H1 (cell line): ENCODE measurements around the gene ARHGAP5. TPM values are rescaled to one million over a fixed set of nuclear protein-coding genes. Genes with fewer than 3 reads are reported as not detected.

Source experiments
- CTCF ChIA-PET: fragments of 300-600 bp; sonication (Branson Sonifier 250); formaldehyde crosslinking; loops from one replicate; lab custom pipeline; 2021; ENCODE audit not compliant: partially characterized antibody; lab: Charles Lee
- POLR2A ChIA-PET: fragments of 300-600 bp; sonication (Branson Sonifier 250); formaldehyde crosslinking; loops from one replicate; lab custom pipeline; 2021; ENCODE audit warnings: inconsistent platforms; ENCODE audit not compliant: partially characterized antibody; lab: Charles Lee
- DNase-seq, 2 experiments: peaks; one replicate each; pipeline versions ENCODE4 v3.0.0 to v3.0.0-alpha.2; 2010 to 2022; ENCODE audit warnings: low spot score in 2 of 2, low read depth in 1 of 2, mixed read lengths in 1 of 2
- FAIRE-seq: peaks from 2 replicates; lab custom pipeline; 2011; peaks lifted over from hg19 to GRCh38; lab: Jason Lieb, UNC
- H2AFZ ChIP-seq: 2 replicates; pipeline ENCODE4 v1.8.1; 2012; ENCODE audit warnings: low read length, inconsistent platforms
- H2AK5ac ChIP-seq: 2 replicates; pipeline ENCODE4 v1.6.1; 2013; ENCODE audit warnings: low read depth, low read length
- H2BK120ac ChIP-seq: replicated peaks from 2 replicates; pipeline ENCODE3; 2013; ENCODE audit warnings: low read depth, low read length, inconsistent platforms
- H2BK12ac ChIP-seq: 2 replicates; pipeline ENCODE4 v1.6.1; 2013; ENCODE audit warnings: low read depth, low read length
- H2BK15ac ChIP-seq: 2 replicates; pipeline ENCODE4 v1.6.1; 2013; ENCODE audit warnings: low read length
- H2BK20ac ChIP-seq: 2 replicates; pipeline ENCODE4 v1.6.1; 2013; ENCODE audit warnings: low read length
- H2BK5ac ChIP-seq: 2 replicates; pipeline ENCODE4 v1.6.1; 2013; ENCODE audit warnings: low read depth, low read length
- H3K14ac ChIP-seq: 2 replicates; pipeline ENCODE4 v1.6.1; 2013; ENCODE audit warnings: inconsistent platforms; ENCODE audit not compliant: insufficient read length
- H3K18ac ChIP-seq: 2 replicates; pipeline ENCODE4 v1.6.1; 2013; ENCODE audit warnings: low read length; ENCODE audit errors: extremely low read depth
- H3K23ac ChIP-seq: 2 replicates; pipeline ENCODE4 v1.6.1; 2013; ENCODE audit warnings: inconsistent platforms; ENCODE audit not compliant: insufficient read length
- H3K23me2 ChIP-seq: 2 replicates; pipeline ENCODE4 v1.6.1; 2013; ENCODE audit warnings: low read depth, low read length
- H3K27ac ChIP-seq: 2 replicates; pipeline ENCODE4 v1.6.1; 2011; ENCODE audit warnings: low read depth, low read length, inconsistent platforms
- H3K27me3 ChIP-seq, 4 experiments: replicated peaks in 1 of 4; 1 replicate in 1 of 4; 2 replicates in 3 of 4; pipeline versions ENCODE4 v1.6.1 to v1.8.1; 2011 to 2013; ENCODE audit warnings: low read length in 3 of 4, mild to moderate bottlenecking in 3 of 4, inconsistent platforms in 2 of 4, mixed read lengths in 2 of 4, moderate library complexity in 1 of 4; ENCODE audit not compliant: control insufficient read depth in 3 of 4, insufficient read depth in 3 of 4; ENCODE audit errors: extremely low read depth in 1 of 4
- H3K36me3 ChIP-seq, 4 experiments: 2 replicates each; pipeline versions ENCODE4 v1.6.1 to v1.8.1; 2011 to 2013; ENCODE audit warnings: mild to moderate bottlenecking in 4 of 4, low read length in 3 of 4, moderate library complexity in 2 of 4, control low read depth in 1 of 4, inconsistent platforms in 1 of 4; ENCODE audit not compliant: insufficient read depth in 4 of 4, control insufficient read depth in 2 of 4
- H3K4ac ChIP-seq: replicated peaks from 2 replicates; pipeline ENCODE3; 2013; ENCODE audit warnings: low read length, low read depth, mixed read lengths, inconsistent platforms; ENCODE audit not compliant: insufficient read length
- H3K4me1 ChIP-seq, 4 experiments: replicated peaks in 1 of 4; 1 replicate in 1 of 4; 2 replicates in 3 of 4; pipeline versions ENCODE4 v1.6.1 to v1.8.1; 2011 to 2013; ENCODE audit warnings: low read length in 3 of 4, inconsistent platforms in 2 of 4, mixed read lengths in 1 of 4; ENCODE audit not compliant: insufficient read depth in 4 of 4, control insufficient read depth in 3 of 4
- H3K4me2 ChIP-seq, 2 experiments: 2 replicates each; pipeline versions ENCODE4 v1.6.1 to v1.8.1; 2011 to 2013; ENCODE audit warnings: low read depth in 2 of 2, low read length in 2 of 2, control low read depth in 1 of 2, inconsistent platforms in 1 of 2, mild to moderate bottlenecking in 1 of 2; ENCODE audit not compliant: insufficient read depth in 1 of 2
- H3K4me3 ChIP-seq, 4 experiments: fragments of 200-600, 300-600 bp in 1 of 4; sonication (generic), shearing (Covaris generic), sonication (Bioruptor Twin) in 1 of 4; 2 replicates each; pipeline versions ENCODE4 v1.5.1 to v1.8.1; 2011 to 2016; ENCODE audit warnings: low read length in 4 of 4, low read depth in 3 of 4, control low read depth in 2 of 4, inconsistent platforms in 2 of 4, mild to moderate bottlenecking in 2 of 4, mixed read lengths in 1 of 4, moderate library complexity in 1 of 4; ENCODE audit not compliant: insufficient read depth in 2 of 4; ENCODE audit errors: extremely low read depth in 1 of 4
- H3K56ac ChIP-seq: replicated peaks from 2 replicates; pipeline ENCODE3; 2013; ENCODE audit warnings: low read depth, mild to moderate bottlenecking, mixed read lengths, low read length, inconsistent platforms; ENCODE audit not compliant: insufficient read length
- H3K79me1 ChIP-seq: 2 replicates; pipeline ENCODE4 v1.6.1; 2013; ENCODE audit warnings: low read depth, low read length, control low read depth
- H3K79me2 ChIP-seq, 2 experiments: 2 replicates each; pipeline versions ENCODE4 v1.6.1 to v1.8.1; 2012 to 2013; ENCODE audit warnings: low read length in 2 of 2, mild to moderate bottlenecking in 2 of 2, inconsistent platforms in 1 of 2; ENCODE audit not compliant: insufficient read depth in 2 of 2, control insufficient read depth in 1 of 2
- H3K9ac ChIP-seq, 4 experiments: replicated peaks in 1 of 4; 1 replicate in 1 of 4; 2 replicates in 3 of 4; pipeline versions ENCODE4 v1.6.1 to v1.8.1; 2011 to 2013; ENCODE audit warnings: low read depth in 3 of 4, low read length in 3 of 4, control low read depth in 2 of 4, mild to moderate bottlenecking in 2 of 4, moderate library complexity in 2 of 4, inconsistent platforms in 1 of 4; ENCODE audit errors: extremely low read depth in 1 of 4
- H3K9me3 ChIP-seq, 2 experiments: 2 replicates each; pipeline versions ENCODE4 v1.6.1 to v1.8.1; 2012 to 2013; ENCODE audit warnings: mild to moderate bottlenecking in 2 of 2, moderate library complexity in 2 of 2, control low read depth in 1 of 2, inconsistent platforms in 1 of 2, low read depth in 1 of 2, low read length in 1 of 2, mixed read lengths in 1 of 2; ENCODE audit not compliant: insufficient read depth in 2 of 2
- H4K20me1 ChIP-seq, 2 experiments: replicated peaks in 1 of 2; 2 replicates each; pipeline versions ENCODE3 to v1.8.1; 2011 to 2013; ENCODE audit warnings: inconsistent platforms in 2 of 2, low read length in 2 of 2, mild to moderate bottlenecking in 1 of 2; ENCODE audit not compliant: insufficient read depth in 2 of 2, control insufficient read depth in 1 of 2
- H4K5ac ChIP-seq: 2 replicates; pipeline ENCODE4 v1.6.1; 2013; ENCODE audit warnings: low read length, low read depth, mixed read lengths, inconsistent platforms; ENCODE audit not compliant: insufficient read length
- H4K8ac ChIP-seq: 2 replicates; pipeline ENCODE4 v1.8.0; 2013; ENCODE audit warnings: mild to moderate bottlenecking, moderate library complexity, low read length, inconsistent platforms; ENCODE audit not compliant: insufficient read depth; ENCODE audit errors: extremely low read depth
- H4K91ac ChIP-seq: replicated peaks from 2 replicates; pipeline ENCODE3; 2013; ENCODE audit warnings: low read length, mixed read lengths, inconsistent platforms; ENCODE audit not compliant: insufficient read length
- BACH1 ChIP-seq: IDR thresholded peaks from 2 replicates; pipeline ENCODE4 v1.6.1; 2012; ENCODE audit warnings: low read length, improper control_type of control experiment
- CTBP2 ChIP-seq: IDR thresholded peaks from 2 replicates; pipeline ENCODE4 v1.7.0; 2011; ENCODE audit warnings: borderline replicate concordance, mild to moderate bottlenecking, moderate library complexity, mixed read lengths, low read length; ENCODE audit not compliant: insufficient read depth, insufficient read length
- EP300 ChIP-seq, 2 experiments: IDR thresholded peaks; 1 replicate in 1 of 2; 2 replicates in 1 of 2; pipeline ENCODE4 v1.6.1; 2011 to 2012; ENCODE audit warnings: low read depth in 2 of 2, low read length in 2 of 2, mild to moderate bottlenecking in 2 of 2, borderline replicate concordance in 1 of 2, inconsistent platforms in 1 of 2, moderate library complexity in 1 of 2
- KDM5A ChIP-seq: fragments of 200-600 bp; IDR thresholded peaks from 2 replicates; pipeline ENCODE4 v1.7.1; 2012; ENCODE audit warnings: mild to moderate bottlenecking, low read length, inconsistent platforms, mixed read lengths
- NANOG ChIP-seq: IDR thresholded peaks from 2 replicates; pipeline ENCODE4 v1.6.1; 2011; ENCODE audit warnings: low read length, low read depth, mild to moderate bottlenecking, inconsistent platforms; ENCODE audit not compliant: insufficient read depth, poor library complexity, severe bottlenecking
- SIRT6 ChIP-seq: IDR thresholded peaks from one replicate; pipeline ENCODE4 v1.7.1; 2012; ENCODE audit warnings: low read length, inconsistent platforms
- SP2 ChIP-seq: IDR thresholded peaks from 2 replicates; pipeline ENCODE4 v1.6.1; 2012; ENCODE audit warnings: mild to moderate bottlenecking, low read length, inconsistent platforms
- SRF ChIP-seq: IDR thresholded peaks from 2 replicates; pipeline ENCODE4 v1.6.1; 2011; ENCODE audit warnings: mild to moderate bottlenecking, low read depth, low read length, moderate library complexity
- TEAD4 ChIP-seq: IDR thresholded peaks from 2 replicates; pipeline ENCODE4 v1.6.1; 2012; ENCODE audit warnings: low read depth, low read length, inconsistent platforms, mixed read lengths
- WGBS, 2 experiments: shearing (Covaris generic) in 1 of 2; methylation state at CpG; one replicate each; pipeline versions ENCODE4 v1.1.6 to v1.1.7; 2013 to 2015; ENCODE audit warnings: low lambda C conversion rate in 2 of 2, mixed read lengths in 2 of 2, inconsistent platforms in 1 of 2, low coverage in 1 of 2, missing lambda C conversion rate in 1 of 2; ENCODE audit not compliant: insufficient replicate concordance in 2 of 2, insufficient coverage in 1 of 2, insufficient read length in 1 of 2; ENCODE audit errors: extremely low coverage in 1 of 2, missing lambda C conversion rate in 1 of 2; 5-methylcytosine and 5-hydroxymethylcytosine counted together
- polyA plus RNA-seq, 7 experiments: library from polyadenylated mRNA; depleted of rRNA in 3 of 7; stranded (reverse) in 5 of 7; unstranded in 2 of 7; fragments of >200 nt in 5 of 7; fragments of 200-250 nt in 2 of 7; gene quantifications; 1 replicate in 5 of 7; 2 replicates in 1 of 7; 4 replicates in 1 of 7; pipeline versions ENCODE4 v1.2.1 to v1.2.3, GENCODE V29; 2011 to 2013; ENCODE audit warnings: missing spikeins in 2 of 7, mixed read lengths in 2 of 7
- total RNA-seq: library from RNA; stranded (reverse); fragmentation: NEBNext Ultra II Directional; extraction: Animal tissue kit (Norgen Biotek cat#: 25700); gene quantifications from 2 replicates; pipeline ENCODE4 v1.2.1, GENCODE V29; 2021
- TF ChIP-seq, protein P1 (sequence below), 3 experiments: IDR thresholded peaks; 1 replicate in 2 of 3; 2 replicates in 1 of 3; pipeline versions ENCODE4 v1.5.1 to v1.6.1; 2011; ENCODE audit warnings: low read length in 3 of 3, mild to moderate bottlenecking in 3 of 3, inconsistent platforms in 2 of 3, low read depth in 1 of 3, moderate library complexity in 1 of 3; ENCODE audit not compliant: insufficient read depth in 1 of 3; ENCODE audit errors: control extremely low read depth in 1 of 3

The ARHGAP5 gene
- total and polyA plus RNA-seq, 2 of the 8 experiments (the other 6 are each of a cell fraction or from before 2014, with no cell fraction given): 7.8 to 77.3 TPM

DNA sequence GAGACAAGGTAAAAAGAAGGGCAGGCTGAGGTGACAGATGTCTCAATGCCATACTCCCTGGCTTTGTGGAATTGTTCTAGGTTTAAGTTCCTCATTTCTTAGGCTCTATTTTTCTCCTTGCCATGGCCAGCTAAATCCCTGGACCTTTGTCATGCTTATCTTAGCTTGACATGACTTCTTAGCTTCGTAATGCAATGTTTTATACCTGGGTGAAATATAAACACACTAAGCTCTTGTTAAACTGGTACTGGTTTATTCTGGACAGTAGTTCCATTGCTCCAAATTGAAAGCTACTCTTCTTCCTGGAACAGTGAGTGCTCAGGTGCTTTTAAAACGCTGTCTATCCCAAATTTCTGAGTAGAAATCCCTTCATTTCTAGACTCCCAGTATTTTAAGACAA is 17.4 kb upstream of the ARHGAP5 start:
- no peaks in the 10 kb centered on the region for H3K36me3 ChIP-seq
- no peak overlapping the region for H4K91ac ChIP-seq
- no peaks in the 10 kb centered on the region for H3K9me3 ChIP-seq
- no peak overlapping the region for H2AK5ac ChIP-seq
- no peak overlapping the region for H2BK5ac ChIP-seq
- no peak for DNase-seq
- no peaks in the 10 kb centered on the region for H3K23me2 ChIP-seq
- H2BK12ac ChIP-seq: no peak overlapping the region
- H3K4me2 ChIP-seq: no peak overlapping the region
- ChIA-PET CTCF (interaction anchor here (0.6 to 1.3 kb wide), 2 partner anchors 10 to 14 kb away, joined by 3 to 4 read pairs; no protein-coding TSS in a partner anchor), POLR2A (no interaction called here)
- H3K18ac ChIP-seq: no peak overlapping the region
- no peaks in the 10 kb centered on the region for H3K79me2 ChIP-seq
- no peak for FAIRE-seq
- no peak overlapping the region for H3K14ac ChIP-seq
- H3K23ac ChIP-seq: no peak overlapping the region
- no peak overlapping the region for H3K9ac ChIP-seq
- H3K4me3 ChIP-seq: no peak overlapping the region
- TF ChIP-seq TEAD4 (no peak), SRF (no peak), EP300 (IDR thresholded peaks at IDR 0.05; ENCODE audit: borderline replicate concordance in 1 of 2, low read depth in 2 of 2, low read length in 2 of 2) (no peak), KDM5A (no peak), SP2 (no peak), BACH1 (no peak), SIRT6 (no peak), CTBP2 (no peak), NANOG (no peak)
- TF ChIP-seq, protein P1, sequence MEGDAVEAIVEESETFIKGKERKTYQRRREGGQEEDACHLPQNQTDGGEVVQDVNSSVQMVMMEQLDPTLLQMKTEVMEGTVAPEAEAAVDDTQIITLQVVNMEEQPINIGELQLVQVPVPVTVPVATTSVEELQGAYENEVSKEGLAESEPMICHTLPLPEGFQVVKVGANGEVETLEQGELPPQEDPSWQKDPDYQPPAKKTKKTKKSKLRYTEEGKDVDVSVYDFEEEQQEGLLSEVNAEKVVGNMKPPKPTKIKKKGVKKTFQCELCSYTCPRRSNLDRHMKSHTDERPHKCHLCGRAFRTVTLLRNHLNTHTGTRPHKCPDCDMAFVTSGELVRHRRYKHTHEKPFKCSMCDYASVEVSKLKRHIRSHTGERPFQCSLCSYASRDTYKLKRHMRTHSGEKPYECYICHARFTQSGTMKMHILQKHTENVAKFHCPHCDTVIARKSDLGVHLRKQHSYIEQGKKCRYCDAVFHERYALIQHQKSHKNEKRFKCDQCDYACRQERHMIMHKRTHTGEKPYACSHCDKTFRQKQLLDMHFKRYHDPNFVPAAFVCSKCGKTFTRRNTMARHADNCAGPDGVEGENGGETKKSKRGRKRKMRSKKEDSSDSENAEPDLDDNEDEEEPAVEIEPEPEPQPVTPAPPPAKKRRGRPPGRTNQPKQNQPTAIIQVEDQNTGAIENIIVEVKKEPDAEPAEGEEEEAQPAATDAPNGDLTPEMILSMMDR (IDR thresholded peaks at IDR 0.05; ENCODE audit: control extremely low read depth in 1 of 3, insufficient read depth in 1 of 3, low read depth in 1 of 3, low read length in 3 of 3): no peak
- no peak overlapping the region for H2BK15ac ChIP-seq
- no peak overlapping the region for H3K27ac ChIP-seq
- H2AFZ ChIP-seq: peak overlapping the region; percentile 63; the same call in 1 of the 2 replicates
- H3K4me1 ChIP-seq: peaks cover 0 to 6% (median 2%) of the 10 kb centered on the region in 4 experiments; a peak in 2 of 7 replicates
- H3K56ac ChIP-seq: no peak overlapping the region
- H2BK20ac ChIP-seq: no peak overlapping the region
- H4K5ac ChIP-seq: no peak overlapping the region
- no peaks in the 10 kb centered on the region for H3K27me3 ChIP-seq
- H4K20me1 ChIP-seq: no peaks in the 10 kb centered on the region
- H2BK120ac ChIP-seq: no peak overlapping the region
- WGBS, 2 experiments: 51% methylated on average over 2 of the region's 2 CpGs; no CpG with 5 or more reads in 1 of the 2 experiments
- no peak overlapping the region for H4K8ac ChIP-seq
- no peak overlapping the region for H3K4ac ChIP-seq
- H3K79me1 ChIP-seq: no peaks in the 10 kb centered on the region
